IMR-90 (cell line): ENCODE data around the gene KDM2A. TPM values are rescaled to one million over a fixed set of nuclear protein-coding genes. Genes with fewer than 3 reads are reported as not detected.

Source experiments
- ATAC-seq: fragments of 200-7000 bp; cut with Tn5 transposase; 2 replicates; pipeline ENCODE4 v1.9.1; 2020; ENCODE audit warnings: low read depth, mild to moderate bottlenecking, moderate library complexity
- BruUV-seq: library from RNA; stranded (reverse); fragments of 400-500 nt; replicated peaks from 2 replicates; lab custom pipeline; 2021; lab: Mats Ljungman, UMichigan
- CTCF ChIA-PET: fragments of 300-600 bp; formaldehyde crosslinking; extraction: SDS; loops from one replicate; lab custom pipeline; 2021; ENCODE audit warnings: antibody characterized with exemption; lab: Yijun Ruan, JAX
- POLR2A ChIA-PET: fragments of 300-600 bp; sonication (Branson Sonifier 250); formaldehyde crosslinking; loops from one replicate; lab custom pipeline; 2022; ENCODE audit warnings: antibody characterized with exemption; ENCODE audit not compliant: unreplicated experiment; lab: Charles Lee
- DNase-seq: peaks from one replicate; pipeline ENCODE4 v3.0.0; 2013
- H2AFZ ChIP-seq: replicated peaks from 2 replicates; pipeline ENCODE3; 2013; ENCODE audit warnings: low read length, mild to moderate bottlenecking; ENCODE audit not compliant: poor library complexity
- H2AK5ac ChIP-seq: 2 replicates; pipeline ENCODE4 v1.6.1; 2013; ENCODE audit warnings: low read depth, low read length, inconsistent platforms
- H2AK9ac ChIP-seq: replicated peaks from 2 replicates; pipeline ENCODE3; 2013; ENCODE audit warnings: mild to moderate bottlenecking, low read depth, low read length, moderate library complexity; ENCODE audit not compliant: poor library complexity
- H2BK120ac ChIP-seq: 2 replicates; pipeline ENCODE4 v1.6.1; 2013; ENCODE audit warnings: low read depth, low read length, inconsistent platforms
- H2BK15ac ChIP-seq: 3 replicates; pipeline ENCODE4 v1.6.1; 2013; ENCODE audit warnings: low read depth, low read length, inconsistent platforms
- H2BK20ac ChIP-seq: 2 replicates; pipeline ENCODE4 v1.6.1; 2013; ENCODE audit warnings: low read depth, mild to moderate bottlenecking, inconsistent platforms, low read length, moderate library complexity
- H2BK5ac ChIP-seq: 2 replicates; pipeline ENCODE4 v1.6.1; 2013; ENCODE audit warnings: mild to moderate bottlenecking, low read depth, low read length, inconsistent platforms; ENCODE audit not compliant: poor library complexity, severe bottlenecking
- H3K14ac ChIP-seq: replicated peaks from 2 replicates; pipeline ENCODE4 v1.6.1; 2013; ENCODE audit warnings: low read depth, low read length, inconsistent platforms
- H3K18ac ChIP-seq: 2 replicates; pipeline ENCODE4 v1.6.1; 2013; ENCODE audit warnings: low read depth, low read length, control low read depth
- H3K23ac ChIP-seq: 2 replicates; pipeline ENCODE4 v1.6.1; 2013; ENCODE audit warnings: low read depth, low read length, inconsistent platforms
- H3K27ac ChIP-seq: 2 replicates; pipeline ENCODE4 v1.5.1; 2013; ENCODE audit warnings: mild to moderate bottlenecking, control low read depth, low read length; ENCODE audit not compliant: insufficient read depth
- H3K27me3 ChIP-seq: 2 replicates; pipeline ENCODE4 v1.6.1; 2013; ENCODE audit warnings: low read length; ENCODE audit not compliant: control insufficient read depth, insufficient read depth
- H3K36me3 ChIP-seq: 2 replicates; pipeline ENCODE4 v1.6.1; 2013; ENCODE audit warnings: low read length, mixed read lengths; ENCODE audit not compliant: control insufficient read depth, insufficient read depth
- H3K4ac ChIP-seq: 2 replicates; pipeline ENCODE4 v1.6.1; 2013; ENCODE audit warnings: low read depth, low read length, inconsistent platforms
- H3K4me1 ChIP-seq: 2 replicates; pipeline ENCODE4 v1.6.1; 2013; ENCODE audit warnings: low read length, mixed read lengths; ENCODE audit not compliant: control insufficient read depth, insufficient read depth
- H3K4me2 ChIP-seq: 2 replicates; pipeline ENCODE4 v1.6.1; 2013; ENCODE audit warnings: low read depth, mild to moderate bottlenecking, control low read depth, low read length, moderate library complexity
- H3K4me3 ChIP-seq: 2 replicates; pipeline ENCODE4 v1.5.1; 2013; ENCODE audit warnings: low read depth, mild to moderate bottlenecking, control low read depth, low read length, moderate library complexity; ENCODE audit not compliant: insufficient read depth
- H3K56ac ChIP-seq: 2 replicates; pipeline ENCODE4 v1.6.1; 2013; ENCODE audit warnings: low read length, inconsistent platforms; ENCODE audit not compliant: insufficient read depth; ENCODE audit errors: extremely low read depth
- H3K79me1 ChIP-seq, 2 experiments: 2 replicates each; pipeline ENCODE4 v1.6.1; 2013; ENCODE audit warnings: low read length in 2 of 2, inconsistent platforms in 1 of 2, low read depth in 1 of 2
- H3K9ac ChIP-seq: 2 replicates; pipeline ENCODE4 v1.6.1; 2013; ENCODE audit warnings: low read depth, low read length, control low read depth
- H3K9me1 ChIP-seq: 2 replicates; pipeline ENCODE4 v1.6.1; 2013; ENCODE audit warnings: low read length, inconsistent platforms; ENCODE audit not compliant: insufficient read depth
- H3K9me3 ChIP-seq: 2 replicates; pipeline ENCODE4 v1.6.1; 2013; ENCODE audit warnings: low read length; ENCODE audit not compliant: control insufficient read depth, insufficient read depth
- H4K20me1 ChIP-seq: 2 replicates; pipeline ENCODE4 v1.6.1; 2013; ENCODE audit warnings: low read length, inconsistent platforms; ENCODE audit not compliant: insufficient read depth
- H4K5ac ChIP-seq: 2 replicates; pipeline ENCODE4 v1.6.1; 2013; ENCODE audit warnings: mild to moderate bottlenecking, low read depth, low read length, control low read depth
- H4K8ac ChIP-seq, 2 experiments: 2 replicates each; pipeline ENCODE4 v1.6.1; 2013; ENCODE audit warnings: low read depth in 2 of 2, low read length in 2 of 2, control low read depth in 1 of 2, inconsistent platforms in 1 of 2
- H4K91ac ChIP-seq: 2 replicates; pipeline ENCODE4 v1.6.1; 2013; ENCODE audit warnings: low read depth, low read length, inconsistent platforms; ENCODE audit not compliant: insufficient read depth
- BHLHE40 ChIP-seq: fragments of 150-350 bp; IDR thresholded peaks from 2 replicates; pipeline ENCODE4 v1.6.1; 2016; ENCODE audit warnings: mild to moderate bottlenecking, low read depth, low read length
- CEBPB ChIP-seq: IDR thresholded peaks from 2 replicates; pipeline ENCODE4 v1.6.1; 2012; ENCODE audit warnings: low read depth, low read length, improper control_type of control experiment
- CHD1 ChIP-seq: IDR thresholded peaks from 2 replicates; pipeline ENCODE4 v1.6.1; 2012; ENCODE audit warnings: low read depth, low read length, improper control_type of control experiment
- MAFK ChIP-seq: IDR thresholded peaks from 2 replicates; pipeline ENCODE4 v1.6.1; 2012; ENCODE audit warnings: low read depth, low read length, improper control_type of control experiment
- MAZ ChIP-seq: IDR thresholded peaks from 2 replicates; pipeline ENCODE4 v1.6.1; 2012; ENCODE audit warnings: low read depth, mild to moderate bottlenecking, low read length, improper control_type of control experiment, moderate library complexity, borderline replicate concordance
- MXI1 ChIP-seq: IDR thresholded peaks from 2 replicates; pipeline ENCODE4 v1.6.1; 2012; ENCODE audit warnings: low read depth, mild to moderate bottlenecking, low read length, moderate library complexity, borderline replicate concordance
- NFE2L2 ChIP-seq: fragments of 150-350 bp; IDR thresholded peaks from 2 replicates; pipeline ENCODE4 v1.6.1; 2016; ENCODE audit warnings: low read depth, mild to moderate bottlenecking, low read length
- POLR2A ChIP-seq: IDR thresholded peaks from 2 replicates; pipeline ENCODE4 v1.6.1; 2012; ENCODE audit warnings: mild to moderate bottlenecking, low read depth, low read length
- RAD21 ChIP-seq: IDR thresholded peaks from 2 replicates; pipeline ENCODE4 v1.6.1; 2012; ENCODE audit warnings: low read length, improper control_type of control experiment
- RCOR1 ChIP-seq: IDR thresholded peaks from 2 replicates; pipeline ENCODE4 v1.6.1; 2012; ENCODE audit warnings: mild to moderate bottlenecking, low read length, improper control_type of control experiment; ENCODE audit not compliant: insufficient replicate concordance
- RFX5 ChIP-seq: IDR thresholded peaks from 2 replicates; pipeline ENCODE4 v1.8.0; 2012; ENCODE audit warnings: low read depth, mild to moderate bottlenecking, low read length, moderate library complexity
- SMC3 ChIP-seq: fragments of 150-350 bp; IDR thresholded peaks from 2 replicates; pipeline ENCODE4 v1.6.1; 2016; ENCODE audit warnings: low read depth, mild to moderate bottlenecking, antibody characterized with exemption, low read length, moderate library complexity
- WGBS, 2 experiments: methylation state at CpG; one replicate each; pipeline versions ENCODE4 v1.1.5 to v1.1.7; 2013; ENCODE audit warnings: missing lambda C conversion rate in 2 of 2; ENCODE audit not compliant: insufficient read length in 1 of 2; ENCODE audit errors: extremely low coverage in 2 of 2; 5-methylcytosine and 5-hydroxymethylcytosine counted together
- dilution Hi-C: fragments of 300-500 bp; cut with HindIII; formaldehyde crosslinking; loops from one replicate; pipeline ENCODE4 v1.14.3; 2018; ENCODE audit warnings: low sequenced_read_pairs; ENCODE audit not compliant: unreplicated experiment
- in situ Hi-C: fragments of 300-500 bp; cut with MboI; formaldehyde crosslinking; loops from 3 replicates; pipeline ENCODE4 v1.14.3; 2019; ENCODE audit warnings: low sequenced_read_pairs, inconsistent platforms, mixed read lengths
- intact Hi-C: fragments of 100-400 bp; cut with micrococcal nuclease; formaldehyde crosslinking; loops from 2 replicates; pipeline ENCODE4 v1.10.0; 2022
- polyA plus RNA-seq, 3 experiments: library from polyadenylated mRNA; depleted of rRNA; stranded (reverse); fragments of >200 nt; gene quantifications; 2 replicates each; pipeline ENCODE4 v1.2.3, GENCODE V29; 2012; ENCODE audit warnings: low replicate concordance in 1 of 3
- total RNA-seq: library from RNA; depleted of rRNA; stranded (reverse); fragments of >200 nt; gene quantifications from 2 replicates; pipeline ENCODE4 v1.2.3, GENCODE V29; 2012
- TF ChIP-seq, protein P1 (sequence below): fragments of 150-350 bp; IDR thresholded peaks from 2 replicates; pipeline ENCODE4 v1.6.1; 2017; ENCODE audit warnings: mild to moderate bottlenecking, antibody characterized with exemption, low read length, low read depth
- TF ChIP-seq, protein P2 (sequence below): conservative IDR thresholded peaks from 2 replicates; pipeline ENCODE4 v1.5.1; 2012; ENCODE audit warnings: mild to moderate bottlenecking, low read depth, low read length, improper control_type of control experiment
- TF ChIP-seq, protein P3 (sequence below): fragments of 150-350 bp; IDR thresholded peaks from 2 replicates; pipeline ENCODE4 v1.6.1; 2016; ENCODE audit warnings: low read depth, mild to moderate bottlenecking, low read length, moderate library complexity, borderline replicate concordance

KDM2A gene
- total and polyA plus RNA-seq, 2 of the 4 experiments (the other 2 are of a cell fraction) = 26.7 to 42.6 TPM

DNA sequence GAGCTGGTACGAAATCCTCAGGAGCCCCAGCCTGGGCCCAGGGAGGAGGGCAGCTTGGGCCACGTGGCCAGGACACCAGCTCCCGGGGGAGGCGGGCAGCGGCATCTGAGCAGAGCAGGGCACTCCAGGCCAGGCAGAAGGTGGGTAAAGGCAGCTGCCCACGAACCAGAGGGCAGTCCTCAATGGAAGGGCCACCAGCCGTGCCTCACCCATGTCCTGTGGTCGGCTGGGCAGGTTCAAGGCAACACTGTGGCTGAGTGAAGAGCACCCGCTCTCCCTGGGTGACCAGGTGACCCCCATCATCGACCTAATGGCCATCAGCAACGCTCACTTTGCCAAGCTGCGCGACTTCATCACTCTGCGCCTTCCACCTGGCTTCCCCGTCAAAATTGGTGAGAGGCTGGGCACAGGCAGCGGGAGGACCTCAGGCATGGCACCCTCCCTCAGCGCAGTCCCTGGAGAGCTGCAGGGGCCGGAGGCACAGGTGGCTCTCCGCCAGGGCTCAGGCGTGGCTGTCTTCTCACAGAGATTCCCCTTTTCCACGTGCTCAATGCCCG, 181.8 kb downstream of the KDM2A start:
- Histone ChIP-seq H4K8ac (no peak overlapping the region), H2BK20ac (no peak overlapping the region), H3K14ac (no peak overlapping the region), H3K4me1 (peaks cover 18% of the 10 kb centered on the region), H3K56ac (no peak overlapping the region), H2AK5ac (no peak overlapping the region), H3K4ac (no peak overlapping the region), H3K4me2 (no peak overlapping the region), H2BK15ac (no peak overlapping the region), H4K20me1 (peaks cover 4% of the 10 kb centered on the region), H3K27me3 (no peaks in the 10 kb centered on the region), H3K27ac (no peak overlapping the region), H3K4me3 (no peak overlapping the region), H3K9ac (no peak overlapping the region), H3K18ac (no peak overlapping the region), H3K9me1 (peaks cover 3% of the 10 kb centered on the region), H3K9me3 (no peaks in the 10 kb centered on the region), H3K36me3 (peaks cover 37% of the 10 kb centered on the region), H4K91ac (no peak overlapping the region), H3K23ac (no peak overlapping the region), H4K5ac (no peak overlapping the region), H2BK5ac (no peak overlapping the region), H2BK120ac (no peak overlapping the region), H2AK9ac (peak overlapping the region; percentile 28), H3K79me1 (peaks cover 6 to 45% of the 10 kb centered on the region in 2 experiments), H2AFZ (no peak overlapping the region)
- dilution Hi-C loops = no loop called here
- WGBS, 2 experiments = 92% methylated on average over 15 of the region's 22 CpGs; no CpG with 5 or more reads in 1 of the 2 experiments
- TF ChIP-seq, protein P1, sequence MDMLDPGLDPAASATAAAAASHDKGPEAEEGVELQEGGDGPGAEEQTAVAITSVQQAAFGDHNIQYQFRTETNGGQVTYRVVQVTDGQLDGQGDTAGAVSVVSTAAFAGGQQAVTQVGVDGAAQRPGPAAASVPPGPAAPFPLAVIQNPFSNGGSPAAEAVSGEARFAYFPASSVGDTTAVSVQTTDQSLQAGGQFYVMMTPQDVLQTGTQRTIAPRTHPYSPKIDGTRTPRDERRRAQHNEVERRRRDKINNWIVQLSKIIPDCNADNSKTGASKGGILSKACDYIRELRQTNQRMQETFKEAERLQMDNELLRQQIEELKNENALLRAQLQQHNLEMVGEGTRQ = no peak
- TF ChIP-seq POLR2A = no peak
- no peak for TF ChIP-seq MAZ
- TF ChIP-seq RCOR1 = no peak
- TF ChIP-seq RAD21 = no peak
- TF ChIP-seq, protein P2, sequence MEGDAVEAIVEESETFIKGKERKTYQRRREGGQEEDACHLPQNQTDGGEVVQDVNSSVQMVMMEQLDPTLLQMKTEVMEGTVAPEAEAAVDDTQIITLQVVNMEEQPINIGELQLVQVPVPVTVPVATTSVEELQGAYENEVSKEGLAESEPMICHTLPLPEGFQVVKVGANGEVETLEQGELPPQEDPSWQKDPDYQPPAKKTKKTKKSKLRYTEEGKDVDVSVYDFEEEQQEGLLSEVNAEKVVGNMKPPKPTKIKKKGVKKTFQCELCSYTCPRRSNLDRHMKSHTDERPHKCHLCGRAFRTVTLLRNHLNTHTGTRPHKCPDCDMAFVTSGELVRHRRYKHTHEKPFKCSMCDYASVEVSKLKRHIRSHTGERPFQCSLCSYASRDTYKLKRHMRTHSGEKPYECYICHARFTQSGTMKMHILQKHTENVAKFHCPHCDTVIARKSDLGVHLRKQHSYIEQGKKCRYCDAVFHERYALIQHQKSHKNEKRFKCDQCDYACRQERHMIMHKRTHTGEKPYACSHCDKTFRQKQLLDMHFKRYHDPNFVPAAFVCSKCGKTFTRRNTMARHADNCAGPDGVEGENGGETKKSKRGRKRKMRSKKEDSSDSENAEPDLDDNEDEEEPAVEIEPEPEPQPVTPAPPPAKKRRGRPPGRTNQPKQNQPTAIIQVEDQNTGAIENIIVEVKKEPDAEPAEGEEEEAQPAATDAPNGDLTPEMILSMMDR = no peak
- TF ChIP-seq, protein P3, sequence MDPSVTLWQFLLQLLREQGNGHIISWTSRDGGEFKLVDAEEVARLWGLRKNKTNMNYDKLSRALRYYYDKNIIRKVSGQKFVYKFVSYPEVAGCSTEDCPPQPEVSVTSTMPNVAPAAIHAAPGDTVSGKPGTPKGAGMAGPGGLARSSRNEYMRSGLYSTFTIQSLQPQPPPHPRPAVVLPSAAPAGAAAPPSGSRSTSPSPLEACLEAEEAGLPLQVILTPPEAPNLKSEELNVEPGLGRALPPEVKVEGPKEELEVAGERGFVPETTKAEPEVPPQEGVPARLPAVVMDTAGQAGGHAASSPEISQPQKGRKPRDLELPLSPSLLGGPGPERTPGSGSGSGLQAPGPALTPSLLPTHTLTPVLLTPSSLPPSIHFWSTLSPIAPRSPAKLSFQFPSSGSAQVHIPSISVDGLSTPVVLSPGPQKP = no peak
- no peak for TF ChIP-seq NFE2L2
- TF ChIP-seq CHD1 = no peak
- no peak for TF ChIP-seq CEBPB
- no peak for TF ChIP-seq MXI1
- no peak for TF ChIP-seq MAFK
- no peak for TF ChIP-seq RFX5
- TF ChIP-seq BHLHE40 = no peak
- TF ChIP-seq SMC3 = no peak
- no peak for ATAC-seq
- intact Hi-C loops = no loop called here
- in situ Hi-C loops = no loop called here
- BruUV-seq = no TSS peak
- POLR2A ChIA-PET = no interaction called here
- no peak for DNase-seq
- CTCF ChIA-PET = no interaction called here
